ENCODE measurements around the gene DCTN1. TPM values are rescaled to one million over a fixed set of nuclear protein-coding genes. Genes with fewer than 3 reads are reported as not detected.

The DCTN1 gene
- total RNA-seq, 1 experiment from 2014 or later: 139 TPM

DNA sequence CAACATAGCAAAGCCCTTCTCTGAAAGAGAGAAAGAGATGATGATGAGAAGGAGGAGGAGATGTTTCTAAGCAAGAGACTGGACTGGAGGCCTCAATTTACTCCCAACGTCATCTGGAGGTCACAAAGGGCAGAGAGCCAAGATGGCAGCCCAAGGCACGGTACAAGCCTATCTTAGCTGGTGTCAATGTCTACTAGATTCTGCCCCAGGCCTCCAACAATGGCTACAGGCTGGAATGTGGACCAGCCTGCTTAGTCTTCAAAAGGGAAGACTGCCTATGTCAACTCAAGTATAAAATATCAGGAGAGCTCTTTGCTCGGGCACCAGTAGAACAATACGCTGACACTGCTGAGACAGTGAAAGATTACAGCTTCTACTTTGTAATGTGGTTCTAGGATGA, 30.2 kb downstream of the DCTN1 start:
- intact Hi-C loops (cut with micrococcal nuclease; ENCODE audit: unreplicated experiment): no loop called here
- CTCF ChIA-PET: no interaction called here
- DNase-seq: no peak
- no TSS peak for BruUV-seq (replicated peaks)
- POLR2A ChIA-PET: no interaction called here
- Mint-ChIP-seq H3K27ac (ENCODE audit: unreplicated experiment) (no peak overlapping the region), H3K4me3 (ENCODE audit: unreplicated experiment) (no peak overlapping the region), H3K4me1 (ENCODE audit: low read depth, unreplicated experiment) (no peaks in the 10 kb centered on the region), H3K27me3 (ENCODE audit: insufficient read depth, unreplicated experiment) (no peaks in the 10 kb centered on the region), H3K9me3 (ENCODE audit: unreplicated experiment) (no peaks in the 10 kb centered on the region), H3K36me3 (ENCODE audit: insufficient read depth, unreplicated experiment) (no peaks in the 10 kb centered on the region)
- no peak overlapping the region for H3K4me3 ChIP-seq (ENCODE audit: low read depth, low read length)
- TF ChIP-seq CTCF (IDR thresholded peaks at IDR 0.05; ENCODE audit: insufficient read depth in 1 of 2, low read depth in 1 of 2, low read length in 1 of 2, severe bottlenecking in 1 of 2, unreplicated experiment in 1 of 2): no peak
- no peaks in the 10 kb centered on the region for H3K36me3 ChIP-seq (ENCODE audit: control insufficient read depth, insufficient read depth, low read length)
- H3K4me1 ChIP-seq: no peaks in the 10 kb centered on the region
- no peaks in the 10 kb centered on the region for H3K27me3 ChIP-seq (replicated peaks; ENCODE audit: control insufficient read depth, insufficient read depth, low read length)
- no peaks in the 10 kb centered on the region for H3K9me3 ChIP-seq

DNA sequence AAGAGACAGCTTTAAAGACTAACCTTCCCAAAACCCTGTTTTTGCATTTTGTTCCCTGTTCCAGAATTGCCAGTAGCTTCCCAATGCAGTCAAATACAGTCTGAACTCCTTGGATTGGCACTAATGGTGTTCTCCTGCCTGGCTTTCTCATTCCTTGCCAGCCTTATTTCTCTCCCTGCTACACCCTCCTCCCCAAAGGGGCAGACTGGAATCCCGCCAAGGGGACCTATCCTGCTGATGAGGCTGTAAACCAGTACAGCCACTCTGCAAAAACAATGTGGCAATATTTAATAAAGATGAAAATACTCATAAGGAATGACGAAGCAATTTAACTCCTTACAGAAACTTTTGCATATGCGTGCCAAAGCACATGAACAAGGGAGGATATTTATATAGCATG, 32.4 kb downstream of the DCTN1 start:
- H3K4me1 ChIP-seq: no peaks in the 10 kb centered on the region
- H3K27me3 ChIP-seq (replicated peaks; ENCODE audit: control insufficient read depth, insufficient read depth, low read length): no peaks in the 10 kb centered on the region
- Mint-ChIP-seq H3K9me3 (ENCODE audit: unreplicated experiment) (no peaks in the 10 kb centered on the region), H3K4me1 (ENCODE audit: low read depth, unreplicated experiment) (no peaks in the 10 kb centered on the region), H3K36me3 (ENCODE audit: insufficient read depth, unreplicated experiment) (no peaks in the 10 kb centered on the region), H3K27me3 (ENCODE audit: insufficient read depth, unreplicated experiment) (no peaks in the 10 kb centered on the region), H3K27ac (ENCODE audit: unreplicated experiment) (no peak overlapping the region), H3K4me3 (ENCODE audit: unreplicated experiment) (no peak overlapping the region)
- intact Hi-C loops (cut with micrococcal nuclease; ENCODE audit: unreplicated experiment): no loop called here
- no TSS peak for BruUV-seq (replicated peaks)
- no peak for DNase-seq
- no peaks in the 10 kb centered on the region for H3K36me3 ChIP-seq (ENCODE audit: control insufficient read depth, insufficient read depth, low read length)
- no peaks in the 10 kb centered on the region for H3K9me3 ChIP-seq
- TF ChIP-seq CTCF (IDR thresholded peaks at IDR 0.05; ENCODE audit: insufficient read depth in 1 of 2, low read depth in 1 of 2, low read length in 1 of 2, severe bottlenecking in 1 of 2, unreplicated experiment in 1 of 2): no peak
- no peak overlapping the region for H3K4me3 ChIP-seq (ENCODE audit: low read depth, low read length)
- ChIA-PET CTCF (no interaction called here), POLR2A (no interaction called here)

DNA sequence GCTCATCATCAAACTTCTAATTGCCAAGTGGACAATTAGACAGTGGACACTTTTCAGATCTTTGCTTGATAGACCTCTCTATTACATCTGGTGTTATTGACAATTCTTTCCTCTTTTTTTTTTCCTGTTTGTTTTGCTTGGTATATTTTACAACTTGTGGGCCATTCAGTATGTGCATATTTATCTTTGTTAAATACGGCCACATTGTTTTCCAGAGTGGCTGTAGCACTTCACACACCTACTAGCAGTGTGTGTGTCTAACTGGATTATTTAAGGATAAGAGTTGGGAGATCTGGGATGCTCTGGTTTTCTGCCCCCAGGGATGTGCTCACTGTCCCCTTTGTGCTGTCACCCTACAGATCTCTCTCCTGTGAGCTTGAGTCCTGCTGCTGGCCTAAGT, 32.8 kb downstream of the DCTN1 start:
- Histone ChIP-seq H3K4me1 (no peaks in the 10 kb centered on the region), H3K9me3 (no peaks in the 10 kb centered on the region), H3K4me3 (ENCODE audit: low read depth, low read length) (no peak overlapping the region), H3K27me3 (replicated peaks; ENCODE audit: control insufficient read depth, insufficient read depth, low read length) (no peaks in the 10 kb centered on the region), H3K36me3 (ENCODE audit: control insufficient read depth, insufficient read depth, low read length) (no peaks in the 10 kb centered on the region)
- BruUV-seq (replicated peaks): no TSS peak
- Mint-ChIP-seq H3K27me3 (ENCODE audit: insufficient read depth, unreplicated experiment) (no peaks in the 10 kb centered on the region), H3K4me3 (ENCODE audit: unreplicated experiment) (no peak overlapping the region), H3K27ac (ENCODE audit: unreplicated experiment) (no peak overlapping the region), H3K36me3 (ENCODE audit: insufficient read depth, unreplicated experiment) (no peaks in the 10 kb centered on the region), H3K4me1 (ENCODE audit: low read depth, unreplicated experiment) (no peaks in the 10 kb centered on the region), H3K9me3 (ENCODE audit: unreplicated experiment) (no peaks in the 10 kb centered on the region)
- POLR2A ChIA-PET: no interaction called here
- CTCF ChIA-PET: no interaction called here
- TF ChIP-seq CTCF (IDR thresholded peaks at IDR 0.05; ENCODE audit: insufficient read depth in 1 of 2, low read depth in 1 of 2, low read length in 1 of 2, severe bottlenecking in 1 of 2, unreplicated experiment in 1 of 2): no peak
- intact Hi-C loops (cut with micrococcal nuclease; ENCODE audit: unreplicated experiment): no loop called here
- no peak for DNase-seq

Data from Caco-2 (cell line).